ENCODE results near the gene TBC1D13. TPM values are rescaled to one million over a fixed set of nuclear protein-coding genes. Genes with fewer than 3 reads are reported as not detected.
A peak's percentile ranks its signal among the peaks of the same experiment; 100 is the strongest.
"Not testable (repeated sequence)": the region's sequence is repeated elsewhere in the genome, so short reads cannot be mapped to it uniquely, and the experiment has no call there.

The TBC1D13 gene
- total and polyA plus RNA-seq, 8 donors, result 21.3 to 30.7 (median 27.2) TPM

DNA sequence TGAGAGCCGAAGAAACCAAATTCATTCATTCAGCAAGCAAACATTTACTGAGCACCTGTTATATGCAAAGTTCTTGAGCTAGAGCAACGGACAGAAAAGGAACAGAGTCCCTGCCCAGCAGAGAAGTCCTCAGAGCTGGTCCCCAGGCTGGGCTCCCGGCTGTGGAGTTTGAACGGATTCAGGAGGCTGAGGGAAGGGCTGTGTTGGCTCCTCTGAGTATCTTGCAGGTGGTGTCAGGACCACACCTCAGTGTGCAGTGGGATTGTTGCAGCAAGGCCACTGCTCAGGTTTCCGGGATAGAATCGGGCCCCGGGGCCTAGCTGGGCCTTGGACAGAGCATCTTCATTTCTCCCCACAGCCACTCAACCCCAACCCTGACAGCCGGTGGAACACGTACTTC is 5.1 kb downstream of the TBC1D13 start:
- H3K27me3 ChIP-seq, result no peaks in the 10 kb centered on the region
- ATAC-seq, result no peak
- intact Hi-C loops (cut with DNase I), result no loop called here
- no peak for TF ChIP-seq CTCF (IDR thresholded peaks at IDR 0.05)
- DNase-seq, result no peak
- H3K36me3 ChIP-seq, result peaks cover 2 to 69% of the 10 kb centered on the region in 2 donors
- H3K4me1 ChIP-seq, result peaks cover 7 to 15% of the 10 kb centered on the region in 2 donors
- H3K4me3 ChIP-seq, result no peak overlapping the region
- no peaks in the 10 kb centered on the region for H3K9me3 ChIP-seq
- no peak overlapping the region for H3K27ac ChIP-seq

DNA sequence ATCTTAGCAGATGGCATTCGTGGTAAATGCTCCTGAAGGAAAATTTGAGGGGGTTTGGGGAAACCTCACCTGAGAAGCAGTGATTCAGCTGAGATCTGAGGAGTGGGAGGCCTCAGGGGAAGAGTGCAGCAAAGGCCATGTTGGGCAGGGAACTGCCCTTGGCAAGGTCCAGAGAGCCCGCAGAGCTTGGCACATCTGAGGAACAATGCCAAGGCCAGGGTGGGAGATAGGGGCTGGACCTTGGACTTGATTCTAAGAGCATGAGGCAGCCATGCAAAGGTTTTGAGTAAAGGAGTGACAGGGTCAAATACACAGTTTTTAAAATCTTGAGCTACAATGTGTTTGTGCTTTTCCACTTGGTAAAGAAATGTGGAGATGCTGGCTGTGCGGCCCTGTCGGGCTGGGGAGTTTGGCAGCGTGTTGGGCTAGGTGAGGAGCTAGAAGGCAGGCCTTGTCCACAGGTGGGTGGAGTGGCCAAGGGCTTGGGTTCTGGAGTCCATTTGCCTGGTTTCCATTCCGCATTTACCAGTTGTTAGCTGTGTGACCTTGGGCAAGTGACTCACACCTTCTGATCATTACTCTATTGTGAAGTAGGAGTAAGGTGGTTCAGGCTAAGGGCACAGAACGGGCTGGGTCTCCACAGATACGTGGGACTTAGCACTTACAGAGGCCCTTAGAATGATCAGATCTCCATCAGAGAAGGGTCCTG is 6.1 kb downstream of the TBC1D13 start:
- no peak for DNase-seq
- H3K36me3 ChIP-seq, result peaks cover 3 to 79% of the 10 kb centered on the region in 2 donors
- ATAC-seq, result no peak
- peaks cover 4 to 9% of the 10 kb centered on the region in 2 donors for H3K4me1 ChIP-seq
- no peaks in the 10 kb centered on the region for H3K9me3 ChIP-seq
- intact Hi-C loops (cut with DNase I), result no loop called here
- H3K27me3 ChIP-seq, result no peaks in the 10 kb centered on the region
- no peak overlapping the region for H3K27ac ChIP-seq
- no peak overlapping the region for H3K4me3 ChIP-seq
- TF ChIP-seq CTCF (IDR thresholded peaks at IDR 0.05), result no peak

DNA sequence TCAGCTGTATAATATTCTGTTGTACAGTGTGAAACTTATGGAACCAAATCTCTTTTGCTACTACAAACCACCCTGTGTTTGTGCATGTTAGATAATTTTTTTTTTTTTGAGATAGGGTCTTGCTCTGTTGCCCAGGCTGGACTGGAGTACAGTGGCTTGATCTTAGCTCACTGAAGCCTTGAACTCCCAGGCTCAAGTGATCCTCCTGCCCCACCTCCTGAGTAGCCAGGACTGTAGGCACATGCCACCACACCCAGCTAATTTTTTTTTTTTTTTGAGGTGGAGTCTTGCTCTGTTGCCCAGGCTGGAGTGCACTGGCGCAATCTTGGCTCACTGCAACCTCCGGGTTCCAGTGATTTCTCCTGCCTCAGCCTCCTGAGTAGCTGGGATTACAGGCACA is 7.9 kb downstream of the TBC1D13 start:
- H3K4me1 ChIP-seq; H3K9me3 ChIP-seq; DNase-seq; H3K4me3 ChIP-seq; intact Hi-C loops (cut with DNase I); H3K27ac ChIP-seq; H3K27me3 ChIP-seq; ATAC-seq: not testable (repeated sequence)
- H3K36me3 ChIP-seq, result peaks cover 3 to 97% of the 10 kb centered on the region in 2 donors

GRCh38 chr9:128798896-128799295 is 11.8 kb downstream of the TBC1D13 start:
- no peaks in the 10 kb centered on the region for H3K27me3 ChIP-seq
- H3K9me3 ChIP-seq, result no peaks in the 10 kb centered on the region
- intact Hi-C loops (cut with DNase I), result no loop called here
- ATAC-seq (no peak), DNase-seq (peak in 1 of 4 donors; percentile 17)
- no peaks in the 10 kb centered on the region for H3K4me1 ChIP-seq
- H3K27ac ChIP-seq, result no peak overlapping the region
- TF ChIP-seq CTCF (IDR thresholded peaks at IDR 0.05), result no peak
- no peak overlapping the region for H3K4me3 ChIP-seq
- H3K36me3 ChIP-seq, result peaks cover 3 to 98% of the 10 kb centered on the region in 2 donors

DNA sequence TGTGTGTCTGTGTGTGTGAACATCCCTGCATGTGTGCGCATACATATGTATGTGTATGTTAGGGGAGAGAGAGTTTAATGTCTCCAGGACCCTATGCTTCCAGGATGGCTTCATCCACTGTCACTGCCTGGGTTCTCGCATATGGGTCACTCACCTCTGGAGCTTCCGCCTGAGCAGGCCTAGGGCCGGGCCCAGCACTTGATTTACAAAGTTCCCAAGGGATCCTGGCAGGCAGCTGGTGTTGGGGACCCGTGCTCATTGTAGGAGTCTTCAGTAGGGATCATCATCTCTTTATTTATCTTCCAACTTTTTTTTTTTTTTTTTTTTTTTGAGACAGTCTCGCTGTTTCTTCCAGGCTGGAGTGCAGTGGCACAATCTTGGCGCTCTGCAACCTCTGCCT is 13.0 kb downstream of the TBC1D13 start:
- Histone ChIP-seq H3K4me1 (no peaks in the 10 kb centered on the region), H3K9me3 (no peaks in the 10 kb centered on the region), H3K36me3 (peaks cover 3 to 98% of the 10 kb centered on the region in 2 donors), H3K4me3 (no peak overlapping the region), H3K27ac (no peak overlapping the region), H3K27me3 (no peaks in the 10 kb centered on the region)
- no peak for TF ChIP-seq CTCF (IDR thresholded peaks at IDR 0.05)
- DNase-seq (no peak), ATAC-seq (no peak)
- intact Hi-C loops (cut with DNase I), result no loop called here

DNA sequence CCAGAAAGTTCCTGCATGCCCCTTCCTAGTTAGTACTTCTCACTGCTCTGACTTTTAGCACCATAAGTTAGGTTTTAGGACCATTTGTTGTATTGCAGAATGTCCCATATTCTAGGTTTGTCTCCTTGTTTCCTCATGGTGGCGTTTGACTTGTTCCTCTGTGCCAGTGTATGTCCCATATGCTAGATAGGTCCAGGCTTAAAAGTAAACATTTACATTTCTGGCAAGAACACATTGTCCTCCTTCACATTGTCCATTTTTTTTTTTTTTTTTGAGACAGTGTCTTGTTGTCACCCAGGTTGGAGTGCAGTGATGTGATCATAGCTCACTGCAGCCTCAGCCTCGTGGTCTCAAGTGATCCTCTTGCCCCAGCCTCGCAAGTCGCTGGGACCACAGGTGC is 15.4 kb downstream of the TBC1D13 start:
- H3K27me3 ChIP-seq, result no peaks in the 10 kb centered on the region
- intact Hi-C loops (cut with DNase I), result no loop called here
- no peak for ATAC-seq
- H3K36me3 ChIP-seq, result peaks cover 0 to 100% of the 10 kb centered on the region in 2 donors
- H3K27ac ChIP-seq, result no peak overlapping the region
- TF ChIP-seq CTCF (IDR thresholded peaks at IDR 0.05), result no peak
- H3K4me3 ChIP-seq, result no peak overlapping the region
- no peak for DNase-seq
- H3K4me1 ChIP-seq, result no peaks in the 10 kb centered on the region
- H3K9me3 ChIP-seq, result no peaks in the 10 kb centered on the region

Measured in left lung (tissue), 10 donors.